Hair follicle dermal papilla cell (primary cell): ENCODE measurements around the gene WNT5A. TPM values are rescaled to one million over a fixed set of nuclear protein-coding genes. Genes with fewer than 3 reads are reported as not detected.

Experiments
- total RNA-seq: library from RNA; depleted of rRNA; stranded (reverse); fragments of >200 nt; gene quantifications from 2 replicates; pipeline ENCODE4 v1.2.3, GENCODE V29; 2012

The WNT5A gene
- total RNA-seq = 1,597 and 1,630 TPM in 2 replicates

GRCh38 chr3:55486857-55487380, at the start of gene WNT5A:
Gene WNT5A, minus strand, starts transcription at chr3:55487306. Its CDS starts 321 bp downstream, at chr3:55486985.

